Hepatocyte (in vitro differentiated cells): ENCODE data around the gene SLC40A1.

Experiments used
- CTCF ChIP-seq: fragments of 200-600 bp; sonication (generic); IDR thresholded peaks from 2 replicates; pipeline ENCODE4 v1.5.1; 2016; ENCODE audit warnings: antibody characterized with exemption, mild to moderate bottlenecking; ENCODE audit not compliant: poor library complexity
- EZH2 ChIP-seq: fragments of 200-600 bp; sonication (generic); IDR thresholded peaks from 2 replicates; pipeline ENCODE4 v1.6.1; 2016; ENCODE audit warnings: antibody characterized with exemption, mild to moderate bottlenecking, borderline replicate concordance
- EZH2phosphoT487 ChIP-seq: fragments of 200-600 bp; sonication (generic); IDR thresholded peaks from one replicate; pipeline ENCODE4 v1.6.1; 2018; ENCODE audit warnings: antibody characterized with exemption, mild to moderate bottlenecking, low read depth, moderate library complexity; ENCODE audit not compliant: unreplicated experiment, severe bottlenecking

DNA sequence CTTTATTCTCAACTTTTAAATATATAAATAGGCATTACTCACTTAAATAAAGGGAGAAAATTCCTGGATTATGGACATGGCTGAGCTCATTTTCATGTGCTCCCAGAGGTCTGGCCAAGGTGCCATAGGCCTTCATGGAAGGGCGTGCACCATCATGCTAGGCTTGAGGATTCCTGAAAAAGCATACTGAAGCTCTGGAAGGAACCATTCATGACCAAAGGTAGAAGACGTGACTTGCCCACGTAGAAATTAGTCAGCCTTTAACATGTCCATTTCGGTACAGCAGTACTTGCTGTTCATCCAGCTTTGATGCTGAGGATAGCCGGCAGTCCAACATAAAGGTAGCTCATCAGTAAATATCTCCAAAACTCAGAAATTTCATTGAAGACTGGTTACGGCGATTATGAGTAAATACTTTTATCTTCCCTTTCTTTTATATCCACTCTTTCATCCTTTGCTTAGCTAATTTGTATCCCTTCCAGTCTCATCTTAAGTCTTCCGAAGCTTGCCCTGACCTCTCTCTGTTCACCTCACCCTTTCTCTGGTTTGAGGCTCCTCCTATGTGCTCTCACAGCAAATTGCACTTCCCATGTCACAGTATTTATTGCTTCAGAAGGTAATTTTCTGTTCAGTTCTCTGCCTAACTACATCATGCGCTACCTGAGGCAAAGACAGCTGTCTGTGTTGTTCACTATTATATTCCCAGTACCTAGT, 48.4 kb upstream of the SLC40A1 start:
- TF ChIP-seq CTCF (peak; percentile 14), EZH2 (no peak), EZH2phosphoT487 (no peak)
